ENCODE measurements around the gene CACNA1B. TPM values are rescaled to one million over a fixed set of nuclear protein-coding genes. Genes with fewer than 3 reads are reported as not detected.

CACNA1B gene
- total and polyA plus RNA-seq, 3 donors from 2014 or later: 7.6 to 15.7 (median 11.0) TPM

DNA sequence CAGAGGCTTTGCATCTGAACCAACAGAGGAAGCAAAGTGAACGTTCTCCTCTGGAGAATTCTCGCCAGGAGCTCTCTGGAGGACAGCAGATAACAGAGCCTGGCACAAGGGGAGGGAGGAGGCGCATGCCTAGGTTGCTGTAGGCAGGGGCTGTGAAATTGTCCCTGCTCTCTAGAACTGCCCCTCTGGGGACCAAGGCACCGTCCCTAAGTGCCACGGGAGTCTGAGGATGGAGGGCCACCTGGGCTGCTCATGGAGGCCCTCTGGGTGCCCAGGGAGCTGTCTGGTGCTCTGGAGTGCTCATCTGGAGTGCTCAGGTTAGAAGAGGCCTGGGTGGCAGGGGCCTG, 77.6 kb downstream of the CACNA1B start:
- no peak overlapping the region for H3K4me3 ChIP-seq
- no peak overlapping the region for H3K27ac ChIP-seq
- no peaks in the 10 kb centered on the region for H3K9me3 ChIP-seq
- H3K36me3 ChIP-seq (ENCODE audit: low read depth, missing control alignments): no peaks in the 10 kb centered on the region
- DNase-seq: peak; percentile 5
- intact Hi-C loops (cut with DNase I; ENCODE audit: low total_unique reads): no loop called here
- H3K4me1 ChIP-seq: no peaks in the 10 kb centered on the region
- TF ChIP-seq POLR2A (IDR thresholded peaks at IDR 0.05): no peak
- TF ChIP-seq CTCF (IDR thresholded peaks at IDR 0.05): no peak
- no peaks in the 10 kb centered on the region for H3K27me3 ChIP-seq
- 55 to 76% methylated on average over 4 to 5 of the region's 5 CpGs for WGBS, 2 donors

DNA sequence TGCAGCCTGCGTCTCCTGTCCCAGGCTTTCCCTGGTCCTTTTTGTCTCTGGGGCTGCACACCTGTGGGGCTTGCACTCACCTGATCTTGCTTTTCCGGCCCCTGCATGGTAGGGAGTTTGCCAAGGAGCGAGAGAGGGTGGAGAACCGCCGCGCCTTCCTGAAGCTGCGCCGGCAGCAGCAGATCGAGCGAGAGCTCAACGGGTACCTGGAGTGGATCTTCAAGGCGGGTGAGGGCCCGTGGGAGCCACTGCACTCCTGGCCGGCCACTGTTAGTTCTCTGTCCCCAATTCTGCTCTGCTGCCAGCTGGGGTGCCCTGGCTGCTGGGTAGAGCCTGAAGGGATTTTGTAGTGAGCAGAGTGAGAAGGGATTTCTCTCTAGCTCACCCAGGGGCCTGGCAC, 78.0 kb downstream of the CACNA1B start:
- Histone ChIP-seq H3K27me3 (no peaks in the 10 kb centered on the region), H3K36me3 (ENCODE audit: low read depth, missing control alignments) (no peaks in the 10 kb centered on the region), H3K9me3 (no peaks in the 10 kb centered on the region), H3K4me1 (no peaks in the 10 kb centered on the region), H3K27ac (no peak overlapping the region), H3K4me3 (no peak overlapping the region)
- WGBS, 2 donors: 96% methylated on average over 4 to 14 of the region's 14 CpGs
- DNase-seq: no peak
- TF ChIP-seq POLR2A (IDR thresholded peaks at IDR 0.05) (no peak), CTCF (IDR thresholded peaks at IDR 0.05) (no peak)
- intact Hi-C loops (cut with DNase I; ENCODE audit: low total_unique reads): no loop called here

GRCh38 chr9:137956039-137956438, 78.5 kb downstream of the CACNA1B start:
- H3K4me3 ChIP-seq: no peak overlapping the region
- no peak for DNase-seq
- H3K4me1 ChIP-seq: no peaks in the 10 kb centered on the region
- intact Hi-C loops (cut with DNase I; ENCODE audit: low total_unique reads): no loop called here
- TF ChIP-seq POLR2A (IDR thresholded peaks at IDR 0.05) (no peak), CTCF (IDR thresholded peaks at IDR 0.05) (no peak)
- no peaks in the 10 kb centered on the region for H3K27me3 ChIP-seq
- H3K27ac ChIP-seq: no peak overlapping the region
- WGBS, 2 donors: 85 to 87% methylated on average over 6 to 9 of the region's 9 CpGs
- no peaks in the 10 kb centered on the region for H3K36me3 ChIP-seq (ENCODE audit: low read depth, missing control alignments)
- no peaks in the 10 kb centered on the region for H3K9me3 ChIP-seq

GRCh38 chr9:137956688-137957385, 79.3 kb downstream of the CACNA1B start:
- intact Hi-C loops (cut with DNase I; ENCODE audit: low total_unique reads): no loop called here
- H3K36me3 ChIP-seq (ENCODE audit: low read depth, missing control alignments): no peaks in the 10 kb centered on the region
- H3K27me3 ChIP-seq: no peaks in the 10 kb centered on the region
- no peaks in the 10 kb centered on the region for H3K4me1 ChIP-seq
- DNase-seq: no peak
- no peak overlapping the region for H3K4me3 ChIP-seq
- WGBS, 2 donors: 77 to 86% methylated on average over 13 to 14 of the region's 15 CpGs
- TF ChIP-seq POLR2A (IDR thresholded peaks at IDR 0.05) (no peak), CTCF (IDR thresholded peaks at IDR 0.05) (no peak)
- H3K9me3 ChIP-seq: no peaks in the 10 kb centered on the region
- no peak overlapping the region for H3K27ac ChIP-seq

All from testis (tissue), 3 donors.